ENCODE results near the gene FTSJ1. TPM values are rescaled to one million over a fixed set of nuclear protein-coding genes. Genes with fewer than 3 reads are reported as not detected.
A peak's percentile ranks its signal among the peaks of the same experiment; 100 is the strongest.

The FTSJ1 gene
- total RNA-seq, 1 donor from 2014 or later: 32.2 TPM

- no peak overlapping the region for H3K4me2 ChIP-seq
- DNase-seq (ENCODE audit: low spot score): peak; percentile 74
- peak; percentile 55 for TF ChIP-seq CTCF (IDR thresholded peaks at IDR 0.05)
- no peak for TF ChIP-seq EZH2 (IDR thresholded peaks at IDR 0.05)
- H3K4me1 ChIP-seq: no peaks in the 10 kb centered on the region
- H3K27ac ChIP-seq: no peak overlapping the region
- no peaks in the 10 kb centered on the region for H3K36me3 ChIP-seq
- Mint-ChIP-seq H3K36me3 (no peaks in the 10 kb centered on the region), H3K27ac (peak overlapping the region; percentile 87), H3K4me1 (peaks cover 4% of the 10 kb centered on the region), H3K9me3 (peaks cover 7% of the 10 kb centered on the region), H3K4me3 (no peak overlapping the region), H3K27me3 (ENCODE audit: insufficient read depth, low read depth) (peaks cover 7% of the 10 kb centered on the region)
- H3K4me3 ChIP-seq: no peak overlapping the region
- H3K9me3 ChIP-seq (ENCODE audit: low read depth): no peaks in the 10 kb centered on the region
- H3K79me2 ChIP-seq (ENCODE audit: low read depth): no peaks in the 10 kb centered on the region
- no peak overlapping the region for H3K9ac ChIP-seq
- no peaks in the 10 kb centered on the region for H4K20me1 ChIP-seq (ENCODE audit: low read depth)
- no peaks in the 10 kb centered on the region for H3F3A ChIP-seq (ENCODE audit: low read depth)
- H2AFZ ChIP-seq (replicated peaks): no peak overlapping the region
- no peaks in the 10 kb centered on the region for H3K27me3 ChIP-seq
Observed at GRCh38 chrX:48493890-48494364, 17.9 kb downstream of the FTSJ1 start.

GRCh38 chrX:48496660-48497059, 20.7 kb downstream of the FTSJ1 start:
- H2AFZ ChIP-seq (replicated peaks): no peak overlapping the region
- H3K9me3 ChIP-seq (ENCODE audit: low read depth): no peaks in the 10 kb centered on the region
- H3K9ac ChIP-seq: no peak overlapping the region
- no peak for TF ChIP-seq EZH2 (IDR thresholded peaks at IDR 0.05)
- no peak for TF ChIP-seq CTCF (IDR thresholded peaks at IDR 0.05)
- TF ChIP-seq EZH2phosphoT487 (IDR thresholded peaks at IDR 0.05): no peak
- no peak overlapping the region for H3K27ac ChIP-seq
- peak overlapping the region; percentile 64 for H3K27ac Mint-ChIP-seq
- H3K27me3 Mint-ChIP-seq (ENCODE audit: insufficient read depth, low read depth): peaks cover 12% of the 10 kb centered on the region
- peaks cover 4% of the 10 kb centered on the region for H3K4me1 Mint-ChIP-seq
- no peaks in the 10 kb centered on the region for H3F3A ChIP-seq (ENCODE audit: low read depth)
- DNase-seq (ENCODE audit: low spot score): no peak
- no peaks in the 10 kb centered on the region for H3K36me3 Mint-ChIP-seq
- H3K27me3 ChIP-seq: no peaks in the 10 kb centered on the region
- no peak overlapping the region for H3K4me2 ChIP-seq
- H3K4me1 ChIP-seq: no peaks in the 10 kb centered on the region
- H3K4me3 ChIP-seq: no peak overlapping the region
- H3K9me3 Mint-ChIP-seq: peaks cover 9% of the 10 kb centered on the region
- no peaks in the 10 kb centered on the region for H4K20me1 ChIP-seq (ENCODE audit: low read depth)
- no peak overlapping the region for H3K4me3 Mint-ChIP-seq
- H3K79me2 ChIP-seq (ENCODE audit: low read depth): no peaks in the 10 kb centered on the region
- H3K36me3 ChIP-seq: no peaks in the 10 kb centered on the region

- H3K4me3 Mint-ChIP-seq: no peak overlapping the region
- Histone ChIP-seq H3K4me2 (no peak overlapping the region), H3K9ac (no peak overlapping the region), H2AFZ (replicated peaks) (no peak overlapping the region), H3K36me3 (no peaks in the 10 kb centered on the region), H3F3A (ENCODE audit: low read depth) (no peaks in the 10 kb centered on the region), H3K27ac (no peak overlapping the region), H3K4me3 (no peak overlapping the region), H3K79me2 (ENCODE audit: low read depth) (no peaks in the 10 kb centered on the region), H3K27me3 (no peaks in the 10 kb centered on the region), H4K20me1 (ENCODE audit: low read depth) (no peaks in the 10 kb centered on the region), H3K9me3 (ENCODE audit: low read depth) (no peaks in the 10 kb centered on the region), H3K4me1 (no peaks in the 10 kb centered on the region)
- peaks cover 9% of the 10 kb centered on the region for H3K27me3 Mint-ChIP-seq (ENCODE audit: insufficient read depth, low read depth)
- H3K9me3 Mint-ChIP-seq: peaks cover 9% of the 10 kb centered on the region
- peaks cover 4% of the 10 kb centered on the region for H3K4me1 Mint-ChIP-seq
- DNase-seq (ENCODE audit: low spot score): no peak
- no peak for TF ChIP-seq EZH2 (IDR thresholded peaks at IDR 0.05)
- TF ChIP-seq CTCF (IDR thresholded peaks at IDR 0.05): no peak
- no peak for TF ChIP-seq EZH2phosphoT487 (IDR thresholded peaks at IDR 0.05)
- no peak overlapping the region for H3K27ac Mint-ChIP-seq
- no peaks in the 10 kb centered on the region for H3K36me3 Mint-ChIP-seq
Observed at GRCh38 chrX:48497871-48498270, 21.9 kb downstream of the FTSJ1 start.

All from neural progenitor cell (in vitro differentiated cells).